H54 (cell line): ENCODE measurements around the gene RASL10B.
"Not testable (repeated sequence)": the region's sequence is repeated elsewhere in the genome, so short reads cannot be mapped to it uniquely, and the experiment has no call there.

Experiments used
- DNase-seq: peaks from one replicate; pipeline ENCODE4 v3.0.0; 2011; ENCODE audit warnings: low spot score, mixed read lengths; ENCODE audit not compliant: insufficient read length
- FAIRE-seq: peaks from 3 replicates; lab custom pipeline; 2011; peaks lifted over from hg19 to GRCh38; lab: Jason Lieb, UNC
- POLR2A ChIP-seq: IDR thresholded peaks from 2 replicates; pipeline ENCODE4 v1.6.1; 2011; ENCODE audit warnings: low read depth, mild to moderate bottlenecking, low read length

The RASL10B gene

GRCh38 chr17:35731239-35731916 is at the start of gene RASL10B:
Gene RASL10B, plus strand, starts transcription at chr17:35731639. Its CDS starts 3,546 bp downstream, at chr17:35735185.
- FAIRE-seq (no peak), DNase-seq (no peak)

GRCh38 chr17:35683591-35683990 is 47.8 kb upstream of the RASL10B start:
- DNase-seq (no peak), FAIRE-seq (no peak)
- TF ChIP-seq POLR2A = no peak

More at GRCh38 chr17:35731239-35731916, at the start of gene RASL10B:
- no peak for TF ChIP-seq POLR2A

- peak; percentile 33 for DNase-seq
Observed at GRCh38 chr17:35684055-35684802, 47.2 kb upstream of the RASL10B start.

GRCh38 chr17:35692512-35693210 is 38.8 kb upstream of the RASL10B start:
- DNase-seq (no peak), FAIRE-seq (no peak)
- no peak for TF ChIP-seq POLR2A

More at GRCh38 chr17:35684055-35684802, 47.2 kb upstream of the RASL10B start:
- TF ChIP-seq POLR2A = no peak
- FAIRE-seq = no peak

DNA sequence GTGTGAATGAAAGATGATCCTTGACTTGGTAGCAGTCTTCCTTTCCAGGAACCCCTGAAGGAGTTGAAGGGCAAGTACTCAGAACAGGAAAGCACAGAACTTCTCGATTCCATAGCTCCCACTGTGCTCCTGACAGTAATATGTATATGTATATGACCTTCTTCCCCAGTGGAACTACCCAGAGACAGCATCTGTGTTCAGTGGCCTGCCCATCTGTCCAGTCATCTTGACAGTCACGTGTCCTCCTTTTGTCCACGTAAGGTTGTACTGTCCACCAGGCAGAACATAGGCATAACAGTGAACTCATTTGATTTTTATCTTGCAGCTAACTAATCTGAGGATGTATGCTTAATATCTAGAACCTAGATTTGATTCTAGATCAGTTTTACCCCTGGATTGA is 37.8 kb upstream of the RASL10B start:
- FAIRE-seq (no peak), DNase-seq (no peak)
- TF ChIP-seq POLR2A = no peak

DNA sequence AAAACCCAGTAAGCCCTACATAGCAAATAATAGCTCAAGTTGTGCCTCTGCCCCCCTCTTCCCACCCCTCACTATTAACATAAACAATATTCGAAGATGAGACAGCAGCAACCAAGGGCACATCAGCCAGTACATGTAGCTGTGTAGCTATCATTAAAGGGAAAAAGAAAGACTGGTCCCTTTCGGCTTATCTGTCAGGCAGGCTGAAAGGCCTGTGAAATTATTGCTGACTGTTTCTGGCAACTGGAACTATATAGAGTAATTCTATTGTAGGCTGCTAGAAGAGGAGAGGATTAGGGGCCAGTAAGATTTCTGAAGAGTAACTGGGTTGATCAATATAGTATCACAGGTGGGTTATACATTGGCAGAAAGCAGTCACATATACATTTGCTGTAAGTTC is 36.5 kb upstream of the RASL10B start:
- FAIRE-seq = no peak
- DNase-seq = no peak
- no peak for TF ChIP-seq POLR2A

DNA sequence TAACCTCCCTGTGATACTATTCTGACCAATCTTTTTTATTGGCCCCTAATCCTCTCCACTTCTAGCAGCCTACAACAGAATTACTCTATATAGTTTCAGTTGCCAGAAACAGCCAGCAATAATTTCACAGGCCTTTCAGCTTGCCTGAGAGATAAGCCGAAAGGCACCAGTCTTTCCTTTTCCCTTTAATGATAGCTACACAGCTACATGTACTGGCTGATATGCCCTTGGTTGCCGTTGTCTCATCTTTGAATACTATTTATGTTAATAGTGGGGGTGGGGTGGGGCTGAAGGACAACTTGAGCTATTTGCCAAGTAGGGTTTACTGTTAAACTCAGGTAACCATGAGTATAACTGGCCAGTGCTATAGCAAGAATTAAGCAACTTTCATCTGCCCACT is 35.8 kb upstream of the RASL10B start:
- no peak for FAIRE-seq
- no peak for DNase-seq
- TF ChIP-seq POLR2A = no peak

DNA sequence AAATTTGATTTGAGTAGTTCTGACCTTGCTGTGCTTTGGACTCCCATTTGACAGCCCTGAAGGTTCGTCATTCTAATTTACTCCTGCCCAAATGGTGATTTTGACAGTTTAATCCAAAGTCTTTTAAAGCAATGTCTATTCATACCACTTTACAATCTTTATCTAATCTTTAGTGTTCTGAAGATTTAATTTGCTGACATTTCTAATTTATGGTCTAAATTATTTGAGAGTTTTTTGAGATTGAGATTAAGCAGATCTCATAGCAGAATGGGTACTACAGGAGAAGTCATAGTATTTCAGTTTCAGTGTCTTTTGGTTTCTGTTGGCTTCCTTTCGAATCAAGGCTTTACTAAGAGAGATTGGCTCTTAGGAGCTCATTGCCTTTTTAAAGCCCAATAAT is 32.6 kb upstream of the RASL10B start:
- no peak for TF ChIP-seq POLR2A
- no peak for DNase-seq
- no peak for FAIRE-seq

- TF ChIP-seq POLR2A = no peak
- FAIRE-seq (no peak), DNase-seq (no peak)
Observed at GRCh38 chr17:35700150-35700549, 31.3 kb upstream of the RASL10B start.

GRCh38 chr17:35701491-35701890 is 29.9 kb upstream of the RASL10B start:
- DNase-seq = no peak
- no peak for TF ChIP-seq POLR2A
- no peak for FAIRE-seq

DNA sequence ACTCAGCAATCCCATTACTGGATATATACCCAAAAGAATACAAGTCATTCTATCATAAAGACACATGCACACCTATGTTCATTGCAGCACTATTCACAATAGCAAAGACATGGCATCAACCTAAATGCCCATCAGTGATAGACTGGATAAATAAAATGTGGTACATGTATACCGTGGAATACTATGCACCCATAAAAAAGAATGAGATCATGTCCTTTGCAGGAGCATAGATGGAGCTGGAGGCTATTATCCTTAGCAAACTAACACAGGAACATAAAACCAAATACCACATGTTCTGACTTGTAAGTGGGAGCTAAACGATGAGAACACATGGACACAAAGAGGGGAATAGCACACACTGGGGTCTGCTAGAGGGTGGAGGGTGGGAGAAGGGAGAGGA is 28.1 kb upstream of the RASL10B start:
- DNase-seq, FAIRE-seq: not testable (repeated sequence)

GRCh38 chr17:35705230-35705629 is 26.2 kb upstream of the RASL10B start:
- no peak for TF ChIP-seq POLR2A
- DNase-seq (no peak), FAIRE-seq (no peak)

- no peak for DNase-seq
Observed at GRCh38 chr17:35705705-35706104, 25.7 kb upstream of the RASL10B start.

DNA sequence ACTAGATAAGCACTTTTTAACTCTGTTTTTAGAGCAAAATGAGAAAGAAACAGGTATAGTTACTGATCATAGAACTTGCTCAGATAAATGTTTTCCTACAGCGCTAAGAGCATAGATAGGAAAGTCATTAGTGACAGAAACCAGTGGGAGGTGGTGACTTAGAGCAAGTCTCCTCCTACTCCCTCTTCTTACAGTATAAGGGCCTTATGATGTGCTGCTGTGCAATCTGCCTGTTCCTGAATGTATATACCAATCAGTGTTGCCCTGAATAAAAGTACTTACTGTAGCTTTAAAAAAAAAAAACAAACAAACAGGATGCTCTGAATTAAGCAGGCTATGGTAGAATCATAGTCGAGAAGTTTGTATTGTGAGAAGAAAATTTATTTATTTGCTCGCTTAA is 23.3 kb upstream of the RASL10B start:
- TF ChIP-seq POLR2A = no peak
- FAIRE-seq (no peak), DNase-seq (no peak)

More at GRCh38 chr17:35705705-35706104, 25.7 kb upstream of the RASL10B start:
- no peak for FAIRE-seq
- no peak for TF ChIP-seq POLR2A
